HG03378 (cell line): ENCODE results near the gene TMEM190.
"Not testable (repeated sequence)": the region's sequence is repeated elsewhere in the genome, so short reads cannot be mapped to it uniquely, and the experiment has no call there.

Experiments used
- ATAC-seq: cut with Tn5 transposase; IDR thresholded peaks from one replicate; pipeline ENCODE4 v1.9.1; 2021; ENCODE audit warnings: mild to moderate bottlenecking, moderate library complexity; ENCODE audit not compliant: unreplicated experiment

Gene TMEM190

DNA sequence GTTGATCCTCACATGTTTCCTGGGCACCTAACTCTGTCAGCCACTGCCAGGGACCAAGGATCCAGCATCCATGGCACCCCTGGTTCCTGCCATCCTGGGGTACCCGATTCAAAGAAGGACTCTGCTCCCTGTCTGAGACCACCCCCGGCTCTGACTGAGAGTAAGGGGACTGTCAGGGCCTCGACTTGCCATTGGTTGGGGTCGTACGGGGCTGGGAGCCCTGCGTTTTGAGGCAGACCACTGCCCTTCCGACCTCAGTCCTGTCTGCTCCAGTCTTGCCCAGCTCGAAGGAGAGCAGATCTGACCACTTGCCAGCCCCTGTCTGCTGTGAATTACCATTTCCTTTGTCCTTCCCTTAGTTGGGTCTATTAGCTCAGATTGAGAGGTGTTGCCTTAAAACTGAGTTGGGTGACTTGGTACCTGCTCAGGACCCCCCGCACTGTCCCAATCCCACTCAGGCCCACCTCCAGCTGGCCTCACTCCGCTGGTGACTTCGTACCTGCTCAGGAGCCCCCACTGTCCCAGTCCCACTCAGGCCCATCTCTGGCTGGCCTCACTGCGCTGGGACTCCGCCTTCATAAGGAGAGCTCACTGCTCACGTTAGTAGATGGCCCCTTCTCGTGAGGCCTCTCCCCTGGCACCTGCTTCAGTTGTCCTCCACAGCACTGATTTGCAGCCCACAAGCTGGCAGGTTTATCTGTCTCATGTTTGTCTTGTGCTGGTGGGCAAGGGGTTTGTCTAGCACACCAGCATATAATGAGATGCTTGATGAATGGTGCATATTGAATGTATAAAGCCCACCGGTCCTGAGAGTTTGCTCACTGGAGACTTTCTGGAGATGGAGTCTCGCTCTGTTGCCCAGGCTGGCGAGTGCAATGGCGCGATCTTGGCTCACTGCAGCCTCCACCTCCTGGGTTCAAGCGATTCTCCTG is 13.0 kb downstream of the TMEM190 start:
- no peak for ATAC-seq

- no peak for ATAC-seq
These were observed 13.8 kb downstream of the TMEM190 start for GRCh38 chr19:55390461-55390880.

DNA sequence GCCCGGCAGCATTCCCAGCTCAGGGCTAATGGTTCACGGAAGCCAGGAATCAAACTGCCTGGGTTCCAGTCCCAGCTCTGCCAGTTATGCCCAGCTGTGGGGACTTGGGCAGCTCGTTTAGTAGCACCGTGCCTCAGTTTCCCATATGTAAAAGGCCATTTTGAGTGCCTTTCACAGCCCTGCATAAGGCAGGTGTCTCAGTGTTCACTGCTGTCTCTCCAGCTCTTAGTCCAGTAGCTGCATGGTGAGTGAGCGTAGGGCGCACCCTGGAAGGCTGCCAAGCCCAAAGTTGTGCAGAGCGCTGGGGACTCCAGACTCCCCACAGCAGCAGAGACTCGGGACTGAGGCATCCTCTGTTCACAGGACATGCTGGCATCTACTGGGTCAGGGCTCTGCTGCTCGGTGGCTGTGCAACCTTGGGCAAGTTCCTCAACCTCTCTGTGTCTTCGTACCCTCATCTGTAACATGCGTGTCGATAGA is 14.6 kb downstream of the TMEM190 start:
- ATAC-seq: no peak

- no peak for ATAC-seq
These were observed 15.3 kb downstream of the TMEM190 start for GRCh38 chr19:55391702-55392615.

DNA sequence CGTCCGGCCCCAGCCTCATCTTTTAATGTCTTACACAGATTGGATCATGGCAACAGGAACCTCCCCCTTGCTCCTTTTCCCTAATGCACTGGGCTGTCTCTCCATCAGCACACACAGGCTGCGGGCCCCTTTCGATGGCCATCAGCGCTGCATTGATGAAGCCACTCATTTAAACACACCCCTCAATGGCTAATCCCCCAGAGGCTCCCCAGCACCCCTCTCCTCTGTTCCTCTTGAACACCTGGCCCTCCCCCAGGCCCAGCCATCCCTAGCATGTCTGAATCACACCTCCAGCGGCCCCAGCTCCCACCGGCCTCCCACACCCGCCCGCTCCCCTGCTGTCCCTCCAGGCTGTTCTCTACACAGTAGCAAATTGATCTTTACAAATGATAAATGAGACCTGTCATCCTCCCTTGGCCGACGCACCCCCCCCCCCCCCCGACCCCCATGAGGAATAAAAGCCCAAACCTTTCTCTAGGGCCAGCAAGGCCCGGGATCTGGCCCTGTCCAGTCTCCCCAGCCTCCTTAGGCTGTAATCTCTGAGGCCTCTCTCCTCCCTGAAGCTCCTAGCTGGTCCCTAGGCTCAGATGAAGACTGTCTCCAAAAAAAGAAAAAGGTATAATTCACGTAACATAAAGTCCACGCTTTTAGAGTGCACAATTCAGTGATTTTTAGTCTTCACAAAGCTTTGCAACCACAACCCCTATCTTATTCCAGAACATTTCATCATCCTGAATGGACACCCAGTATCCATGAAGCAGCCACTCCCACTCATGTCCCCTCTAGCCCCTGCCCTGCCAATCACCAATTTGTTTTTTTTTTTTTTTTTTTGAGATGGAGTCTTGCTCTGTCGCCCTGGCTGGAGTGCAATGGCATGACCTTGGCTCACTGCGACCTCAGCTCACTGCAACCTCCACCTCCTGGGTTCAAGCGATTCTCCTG is 16.5 kb downstream of the TMEM190 start:
- ATAC-seq: no peak

- no peak for ATAC-seq
These were observed 21.7 kb downstream of the TMEM190 start for GRCh38 chr19:55398200-55398925.

DNA sequence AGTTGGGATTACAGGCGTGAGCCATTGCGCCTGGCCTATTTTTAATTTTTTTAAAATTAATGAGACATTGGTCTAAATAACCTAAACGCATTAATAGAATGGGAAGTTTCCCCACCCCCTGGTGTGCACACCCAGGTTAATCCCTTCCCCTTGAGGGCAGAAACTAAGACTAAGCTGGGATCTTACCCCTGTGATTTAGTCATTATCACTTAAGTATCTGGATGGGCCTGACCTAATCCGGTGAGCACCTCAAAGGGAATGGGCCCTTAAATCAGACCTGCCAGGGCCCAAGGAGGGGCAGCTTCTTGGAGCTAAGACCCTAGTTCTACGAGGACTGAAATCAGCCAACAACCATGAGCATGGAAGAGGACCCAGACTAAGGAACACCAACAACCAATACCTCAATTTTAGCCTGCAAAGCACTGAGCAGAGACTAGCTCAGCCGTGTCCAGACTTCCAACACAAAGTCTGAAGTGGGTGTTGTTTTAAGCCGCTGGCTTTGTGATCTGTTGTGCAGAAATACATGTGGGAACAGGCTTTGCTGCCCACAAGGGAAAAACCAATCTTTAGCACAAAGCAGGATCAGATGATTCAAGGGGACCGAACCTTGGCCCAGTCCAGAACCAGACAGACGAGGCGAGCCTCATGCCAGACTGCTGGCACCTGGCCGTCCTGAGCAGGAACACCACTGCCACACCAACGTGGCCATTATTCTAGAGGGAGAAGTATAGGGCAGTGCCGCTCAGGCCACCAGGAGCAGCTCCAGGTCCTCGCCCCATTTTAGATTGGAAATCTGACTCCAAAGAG is 23.9 kb downstream of the TMEM190 start:
- no peak for ATAC-seq

DNA sequence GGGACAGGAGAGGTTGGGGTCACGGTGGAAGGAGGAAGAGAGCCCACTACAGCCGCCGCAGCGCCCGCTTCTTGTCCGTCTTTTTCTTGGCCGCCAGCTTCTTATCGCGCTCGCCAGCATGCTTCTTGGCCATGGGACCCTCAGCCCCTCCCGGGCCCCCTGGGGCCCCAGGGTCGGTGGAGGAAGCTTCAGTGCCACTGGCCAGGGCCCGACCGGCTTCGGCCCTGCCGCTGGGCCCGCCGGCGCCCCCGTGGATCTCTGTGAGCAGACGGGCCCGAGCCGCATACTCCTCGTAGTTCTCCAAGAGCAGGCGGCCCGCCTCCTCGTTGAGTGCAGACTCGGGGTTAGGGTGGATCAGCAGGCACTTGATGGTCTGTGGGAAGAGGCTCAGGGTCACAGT is 24.8 kb downstream of the TMEM190 start:
- ATAC-seq: not testable (repeated sequence)

GRCh38 chr19:55402509-55402908 is 25.9 kb downstream of the TMEM190 start:
- ATAC-seq: no peak

DNA sequence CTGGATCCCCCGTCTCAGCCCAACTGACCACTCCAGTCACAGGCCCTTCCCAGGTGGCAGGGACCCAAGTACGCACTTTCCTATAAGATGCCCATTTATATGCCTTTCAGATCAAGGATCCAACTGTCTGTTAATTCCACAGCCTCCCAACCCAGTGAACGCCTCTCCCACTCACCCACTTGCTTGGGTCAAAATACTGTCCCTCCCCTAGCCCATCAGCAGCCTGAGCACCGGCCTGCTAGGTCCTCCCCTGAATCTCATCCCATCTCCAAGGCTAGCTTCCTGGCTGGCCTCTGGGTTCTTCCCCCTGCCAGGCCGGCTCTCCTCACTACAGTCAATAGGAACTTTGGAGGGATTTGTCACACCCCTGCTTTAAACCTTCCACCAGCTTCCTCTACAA is 29.0 kb downstream of the TMEM190 start:
- ATAC-seq: no peak

- no peak for ATAC-seq
These were observed 29.6 kb downstream of the TMEM190 start for GRCh38 chr19:55406091-55406825.

DNA sequence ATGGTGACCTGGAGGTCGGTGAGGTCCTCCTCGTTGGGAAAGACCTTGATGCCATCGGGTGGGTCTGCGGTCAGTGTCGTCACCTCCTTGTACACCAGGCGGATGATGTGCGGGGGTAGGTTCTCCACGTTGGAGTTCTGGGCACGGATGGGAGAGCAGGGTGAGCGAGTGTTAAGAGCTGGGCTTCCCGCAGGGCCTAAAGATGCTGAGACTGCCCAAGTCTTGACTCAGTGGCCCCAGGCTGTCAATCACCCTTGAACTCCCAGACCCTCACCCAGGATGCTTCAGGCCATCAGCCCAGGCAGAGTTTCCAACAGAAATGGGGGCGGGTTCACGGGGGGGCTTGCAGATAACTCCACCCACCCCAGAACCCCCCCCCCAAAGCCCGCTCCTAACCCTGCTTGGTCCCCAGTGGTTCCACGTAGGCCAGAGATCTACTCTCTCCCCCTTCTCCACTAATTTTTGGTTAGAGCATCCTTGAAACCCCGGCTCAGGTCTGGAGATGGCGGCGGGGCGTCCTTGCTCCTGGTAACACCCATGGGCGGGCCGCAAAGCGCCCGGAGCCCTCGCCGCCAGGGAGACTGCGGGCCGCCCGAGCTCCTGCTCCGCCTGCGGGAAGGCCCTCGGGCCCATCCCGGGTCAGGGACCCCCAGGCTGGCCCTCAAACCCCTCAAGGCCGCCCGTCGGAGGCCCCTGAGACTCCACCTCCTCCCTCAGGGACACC is 30.4 kb downstream of the TMEM190 start:
- ATAC-seq: no peak

DNA sequence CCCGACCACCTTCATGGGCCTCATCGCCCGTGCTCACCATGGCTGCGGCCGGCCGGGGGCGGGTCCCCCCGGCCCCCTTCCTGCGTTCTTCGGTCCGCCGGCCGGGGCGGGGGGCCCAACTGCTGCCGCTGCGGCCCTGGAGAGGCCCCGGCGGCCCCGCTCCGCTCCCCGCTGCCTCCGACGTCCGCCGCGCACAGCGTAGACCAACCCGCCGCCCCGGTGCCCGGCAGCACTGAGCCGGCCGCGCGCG is 30.8 kb downstream of the TMEM190 start, which contains the start of gene UBE2S:
Gene UBE2S, minus strand, starts transcription at position 239 of the 250 bp plus-strand sequence. Its CDS starts 199 bp downstream, at position 40.
- ATAC-seq: not testable (repeated sequence)

DNA sequence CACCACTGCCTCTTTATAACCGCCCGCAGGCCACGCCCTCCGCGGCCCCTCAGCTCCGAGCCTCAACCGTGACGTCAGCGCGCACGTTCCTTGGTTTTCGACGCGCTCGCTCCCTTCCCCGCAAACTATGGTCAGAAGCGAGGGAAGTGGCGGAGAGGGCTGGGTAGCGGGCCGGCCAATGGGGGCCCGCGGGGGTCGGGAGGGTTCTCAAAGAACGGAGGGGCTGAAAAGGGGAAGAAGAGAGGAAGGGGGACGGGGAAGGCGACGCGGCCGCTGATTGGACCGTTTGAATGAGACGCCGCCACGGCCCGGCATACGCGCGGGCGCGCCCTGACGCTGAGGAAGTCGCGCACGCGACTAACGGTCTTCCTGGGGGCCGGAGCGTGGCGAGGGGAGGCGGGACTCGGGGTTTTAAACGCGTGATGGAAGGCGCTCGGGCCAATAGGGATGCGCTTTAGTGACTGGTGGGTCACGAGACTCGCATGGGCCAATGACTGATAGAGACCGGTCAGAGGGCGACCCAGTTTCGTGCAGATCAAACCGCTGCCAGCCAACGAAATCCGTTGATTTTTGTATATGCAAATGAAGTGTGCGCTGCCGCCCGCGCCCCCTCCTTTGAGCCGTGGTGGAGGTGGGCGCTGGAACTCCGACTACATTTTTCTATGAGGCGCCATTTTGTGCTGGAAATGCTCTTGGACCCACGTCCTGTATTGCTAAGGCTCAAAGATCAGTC is 31.3 kb downstream of the TMEM190 start:
- peak; percentile 85 for ATAC-seq

- no peak for ATAC-seq
These were observed 31.9 kb downstream of the TMEM190 start for GRCh38 chr19:55408533-55408872.

- not testable (repeated sequence) for ATAC-seq
These were observed 32.6 kb downstream of the TMEM190 start for GRCh38 chr19:55409179-55409578.

DNA sequence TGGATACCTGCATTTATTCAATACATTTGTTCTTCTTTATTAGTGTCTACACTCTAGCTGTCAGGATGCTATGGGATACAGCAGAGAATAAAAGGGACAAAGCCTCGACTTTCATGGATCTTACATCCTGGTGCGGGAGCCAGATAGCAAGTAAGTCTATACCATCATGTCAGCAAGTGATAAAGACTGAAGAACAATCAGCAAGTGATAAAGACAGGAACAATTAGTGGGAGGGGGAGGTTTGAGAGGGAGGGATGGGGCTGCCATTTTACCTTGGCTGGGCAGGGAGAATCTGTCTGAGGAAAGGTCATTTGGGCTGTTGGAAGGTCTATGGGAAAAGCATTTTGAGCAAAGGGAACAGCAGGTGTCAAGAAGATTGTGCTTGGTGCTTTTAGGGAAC is 33.5 kb downstream of the TMEM190 start:
- no peak for ATAC-seq
